Activated naive CD4-positive, alpha-beta T cell treated with anti-CD3 and anti-CD28 coated beads, Interleukin-2, amount 50 U/mL, for 24 hours (primary cell): ENCODE data around the gene SMIM21.

Source experiments
- H3K27ac Mint-ChIP-seq: one replicate; pipeline ENCODE4 v1.8.0; 2021; ENCODE audit warnings: mild to moderate bottlenecking, mixed read lengths
- H3K27me3 Mint-ChIP-seq: one replicate; pipeline ENCODE4 v1.8.0; 2021; ENCODE audit warnings: mixed read lengths
- H3K36me3 Mint-ChIP-seq: one replicate; pipeline ENCODE4 v1.8.0; 2021; ENCODE audit warnings: mixed read lengths
- H3K4me1 Mint-ChIP-seq: one replicate; pipeline ENCODE4 v1.8.0; 2021; ENCODE audit warnings: mixed read lengths
- H3K4me3 Mint-ChIP-seq: one replicate; pipeline ENCODE4 v1.8.0; 2021; ENCODE audit warnings: mild to moderate bottlenecking, mixed read lengths
- H3K9me3 Mint-ChIP-seq: one replicate; pipeline ENCODE4 v1.8.0; 2021; ENCODE audit warnings: mixed read lengths

SMIM21 gene

GRCh38 chr18:75406491-75407445, 20.7 kb downstream of the SMIM21 start:
- Mint-ChIP-seq H3K4me3 (no peak overlapping the region), H3K36me3 (no peaks in the 10 kb centered on the region), H3K4me1 (peaks cover 22% of the 10 kb centered on the region), H3K9me3 (no peaks in the 10 kb centered on the region), H3K27ac (no peak overlapping the region), H3K27me3 (peaks cover 5% of the 10 kb centered on the region)

- peaks cover 5% of the 10 kb centered on the region for H3K27me3 Mint-ChIP-seq
- H3K27ac Mint-ChIP-seq, result no peak overlapping the region
- H3K9me3 Mint-ChIP-seq, result no peaks in the 10 kb centered on the region
Observed at GRCh38 chr18:75405351-75405750, 22.2 kb downstream of the SMIM21 start.

GRCh38 chr18:75400366-75400765, 27.1 kb downstream of the SMIM21 start:
- Mint-ChIP-seq H3K4me1 (no peaks in the 10 kb centered on the region), H3K27me3 (peaks cover 7% of the 10 kb centered on the region), H3K27ac (no peak overlapping the region), H3K4me3 (no peak overlapping the region), H3K36me3 (no peaks in the 10 kb centered on the region), H3K9me3 (no peaks in the 10 kb centered on the region)

More at GRCh38 chr18:75405351-75405750, 22.2 kb downstream of the SMIM21 start:
- no peaks in the 10 kb centered on the region for H3K36me3 Mint-ChIP-seq
- peaks cover 14% of the 10 kb centered on the region for H3K4me1 Mint-ChIP-seq
- H3K4me3 Mint-ChIP-seq, result no peak overlapping the region

GRCh38 chr18:75395137-75395536, 32.4 kb downstream of the SMIM21 start:
- no peaks in the 10 kb centered on the region for H3K9me3 Mint-ChIP-seq
- peaks cover 7% of the 10 kb centered on the region for H3K27me3 Mint-ChIP-seq
- no peak overlapping the region for H3K4me3 Mint-ChIP-seq
- H3K36me3 Mint-ChIP-seq, result no peaks in the 10 kb centered on the region
- H3K27ac Mint-ChIP-seq, result no peak overlapping the region
- no peaks in the 10 kb centered on the region for H3K4me1 Mint-ChIP-seq

GRCh38 chr18:75393721-75394120, 33.8 kb downstream of the SMIM21 start:
- no peaks in the 10 kb centered on the region for H3K36me3 Mint-ChIP-seq
- no peaks in the 10 kb centered on the region for H3K9me3 Mint-ChIP-seq

GRCh38 chr18:75392226-75392578, 35.3 kb downstream of the SMIM21 start:
- no peak overlapping the region for H3K27ac Mint-ChIP-seq

More at GRCh38 chr18:75393721-75394120, 33.8 kb downstream of the SMIM21 start:
- Mint-ChIP-seq H3K4me1 (no peaks in the 10 kb centered on the region), H3K4me3 (no peak overlapping the region), H3K27ac (no peak overlapping the region), H3K27me3 (peaks cover 7% of the 10 kb centered on the region)

GRCh38 chr18:75391279-75392225, 36.0 kb downstream of the SMIM21 start:
- Mint-ChIP-seq H3K27ac (no peak overlapping the region), H3K4me1 (no peaks in the 10 kb centered on the region), H3K27me3 (peaks cover 5% of the 10 kb centered on the region), H3K36me3 (no peaks in the 10 kb centered on the region), H3K9me3 (no peaks in the 10 kb centered on the region), H3K4me3 (no peak overlapping the region)

More at GRCh38 chr18:75392226-75392578, 35.3 kb downstream of the SMIM21 start:
- H3K27me3 Mint-ChIP-seq, result peaks cover 5% of the 10 kb centered on the region
- H3K9me3 Mint-ChIP-seq, result no peaks in the 10 kb centered on the region
- H3K36me3 Mint-ChIP-seq, result no peaks in the 10 kb centered on the region
- no peak overlapping the region for H3K4me3 Mint-ChIP-seq
- H3K4me1 Mint-ChIP-seq, result no peaks in the 10 kb centered on the region

- Mint-ChIP-seq H3K9me3 (no peaks in the 10 kb centered on the region), H3K27ac (no peak overlapping the region), H3K27me3 (peaks cover 5% of the 10 kb centered on the region), H3K4me1 (no peaks in the 10 kb centered on the region), H3K4me3 (no peak overlapping the region), H3K36me3 (no peaks in the 10 kb centered on the region)
Observed at GRCh38 chr18:75390854-75391253, 36.6 kb downstream of the SMIM21 start.

GRCh38 chr18:75384144-75384543, 43.4 kb downstream of the SMIM21 start:
- Mint-ChIP-seq H3K36me3 (no peaks in the 10 kb centered on the region), H3K4me3 (no peak overlapping the region), H3K27ac (no peak overlapping the region), H3K9me3 (no peaks in the 10 kb centered on the region), H3K4me1 (no peaks in the 10 kb centered on the region), H3K27me3 (peaks cover 4% of the 10 kb centered on the region)

- no peaks in the 10 kb centered on the region for H3K4me1 Mint-ChIP-seq
Observed at GRCh38 chr18:75378376-75379315, 48.9 kb downstream of the SMIM21 start.

GRCh38 chr18:75377926-75378325, 49.6 kb downstream of the SMIM21 start:
- no peaks in the 10 kb centered on the region for H3K36me3 Mint-ChIP-seq
- peaks cover 2% of the 10 kb centered on the region for H3K27me3 Mint-ChIP-seq
- no peak overlapping the region for H3K27ac Mint-ChIP-seq
- no peaks in the 10 kb centered on the region for H3K9me3 Mint-ChIP-seq
- H3K4me3 Mint-ChIP-seq, result no peak overlapping the region
- no peaks in the 10 kb centered on the region for H3K4me1 Mint-ChIP-seq

More at GRCh38 chr18:75378376-75379315, 48.9 kb downstream of the SMIM21 start:
- Mint-ChIP-seq H3K36me3 (no peaks in the 10 kb centered on the region), H3K27ac (no peak overlapping the region), H3K4me3 (no peak overlapping the region), H3K9me3 (no peaks in the 10 kb centered on the region), H3K27me3 (peaks cover 2% of the 10 kb centered on the region)

- H3K4me3 Mint-ChIP-seq, result no peak overlapping the region
- no peak overlapping the region for H3K27ac Mint-ChIP-seq
- H3K4me1 Mint-ChIP-seq, result no peaks in the 10 kb centered on the region
- peaks cover 2% of the 10 kb centered on the region for H3K27me3 Mint-ChIP-seq
- no peaks in the 10 kb centered on the region for H3K9me3 Mint-ChIP-seq
- no peaks in the 10 kb centered on the region for H3K36me3 Mint-ChIP-seq
Observed at GRCh38 chr18:75377258-75377657, 50.2 kb downstream of the SMIM21 start.

- H3K27me3 Mint-ChIP-seq, result peaks cover 2% of the 10 kb centered on the region
- no peaks in the 10 kb centered on the region for H3K4me1 Mint-ChIP-seq
- no peaks in the 10 kb centered on the region for H3K9me3 Mint-ChIP-seq
Observed at GRCh38 chr18:75376004-75376403, 51.5 kb downstream of the SMIM21 start.

GRCh38 chr18:75375341-75375740, 52.2 kb downstream of the SMIM21 start:
- Mint-ChIP-seq H3K36me3 (no peaks in the 10 kb centered on the region), H3K4me3 (no peak overlapping the region), H3K4me1 (no peaks in the 10 kb centered on the region), H3K27me3 (peaks cover 2% of the 10 kb centered on the region), H3K9me3 (no peaks in the 10 kb centered on the region), H3K27ac (peak overlapping the region; percentile 9)

More at GRCh38 chr18:75376004-75376403, 51.5 kb downstream of the SMIM21 start:
- Mint-ChIP-seq H3K36me3 (no peaks in the 10 kb centered on the region), H3K27ac (no peak overlapping the region), H3K4me3 (no peak overlapping the region)

GRCh38 chr18:75374466-75374865, 53.0 kb downstream of the SMIM21 start:
- no peaks in the 10 kb centered on the region for H3K9me3 Mint-ChIP-seq
- no peak overlapping the region for H3K4me3 Mint-ChIP-seq
- H3K27me3 Mint-ChIP-seq, result no peaks in the 10 kb centered on the region
- no peaks in the 10 kb centered on the region for H3K36me3 Mint-ChIP-seq
- no peak overlapping the region for H3K27ac Mint-ChIP-seq
- H3K4me1 Mint-ChIP-seq, result no peaks in the 10 kb centered on the region
